ENCODE results near the gene NPR3. TPM values are rescaled to one million over a fixed set of nuclear protein-coding genes. Genes with fewer than 3 reads are reported as not detected.

NPR3 gene
- total and polyA plus RNA-seq, 2 experiments from 2014 or later = 0.07 to 0.15 TPM

GRCh38 chr5:32837211-32837610 lies 126.1 kb downstream of the NPR3 start:
- H4K20me1 ChIP-seq (replicated peaks; ENCODE audit: insufficient read depth) = no peaks in the 10 kb centered on the region
- no peak overlapping the region for H3K4me2 ChIP-seq
- Mint-ChIP-seq H3K9me3 (no peaks in the 10 kb centered on the region), H3K4me1 (no peaks in the 10 kb centered on the region), H3K27ac (no peak overlapping the region; the same call in 1 of the 2 replicates), H3K4me3 (no peak overlapping the region), H3K27me3 (ENCODE audit: insufficient read depth, low read depth, poor library complexity) (no peaks in the 10 kb centered on the region), H3K36me3 (ENCODE audit: low read depth) (no peaks in the 10 kb centered on the region)
- no peak overlapping the region for H2AFZ ChIP-seq
- no peak overlapping the region for H3K27ac ChIP-seq (ENCODE audit: low read depth)
- no peaks in the 10 kb centered on the region for H3K36me3 ChIP-seq (ENCODE audit: insufficient read depth)
- TF ChIP-seq ZNF114 (CRISPR knock-in tag; IDR thresholded peaks at IDR 0.05) (no peak), ZNF462 (CRISPR knock-in tag; IDR thresholded peaks at IDR 0.05) (no peak), REST (IDR thresholded peaks at IDR 0.05; ENCODE audit: unreplicated experiment) (no peak), NANOG (IDR thresholded peaks at IDR 0.05; ENCODE audit: borderline replicate concordance) (no peak), STAT1 (IDR thresholded peaks at IDR 0.05; ENCODE audit: unreplicated experiment) (no peak), EZH2 (IDR thresholded peaks at IDR 0.05; ENCODE audit: low read depth, unreplicated experiment) (no peak), ZNF331 (CRISPR knock-in tag; IDR thresholded peaks at IDR 0.05; ENCODE audit: low read depth) (no peak), EZH2phosphoT487 (IDR thresholded peaks at IDR 0.05; ENCODE audit: unreplicated experiment) (no peak), CREB1 (CRISPR knock-in tag; IDR thresholded peaks at IDR 0.05; ENCODE audit: low read depth) (no peak), POLR2AphosphoS5 (IDR thresholded peaks at IDR 0.05; ENCODE audit: low read depth) (no peak), JUNB (IDR thresholded peaks at IDR 0.05; ENCODE audit: unreplicated experiment) (no peak)
- TF ChIP-seq, protein P1, sequence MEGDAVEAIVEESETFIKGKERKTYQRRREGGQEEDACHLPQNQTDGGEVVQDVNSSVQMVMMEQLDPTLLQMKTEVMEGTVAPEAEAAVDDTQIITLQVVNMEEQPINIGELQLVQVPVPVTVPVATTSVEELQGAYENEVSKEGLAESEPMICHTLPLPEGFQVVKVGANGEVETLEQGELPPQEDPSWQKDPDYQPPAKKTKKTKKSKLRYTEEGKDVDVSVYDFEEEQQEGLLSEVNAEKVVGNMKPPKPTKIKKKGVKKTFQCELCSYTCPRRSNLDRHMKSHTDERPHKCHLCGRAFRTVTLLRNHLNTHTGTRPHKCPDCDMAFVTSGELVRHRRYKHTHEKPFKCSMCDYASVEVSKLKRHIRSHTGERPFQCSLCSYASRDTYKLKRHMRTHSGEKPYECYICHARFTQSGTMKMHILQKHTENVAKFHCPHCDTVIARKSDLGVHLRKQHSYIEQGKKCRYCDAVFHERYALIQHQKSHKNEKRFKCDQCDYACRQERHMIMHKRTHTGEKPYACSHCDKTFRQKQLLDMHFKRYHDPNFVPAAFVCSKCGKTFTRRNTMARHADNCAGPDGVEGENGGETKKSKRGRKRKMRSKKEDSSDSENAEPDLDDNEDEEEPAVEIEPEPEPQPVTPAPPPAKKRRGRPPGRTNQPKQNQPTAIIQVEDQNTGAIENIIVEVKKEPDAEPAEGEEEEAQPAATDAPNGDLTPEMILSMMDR (conservative IDR thresholded peaks at IDR 0.05; ENCODE audit: low read depth in 2 of 2) = no peak
- TF ChIP-seq, protein P2, sequence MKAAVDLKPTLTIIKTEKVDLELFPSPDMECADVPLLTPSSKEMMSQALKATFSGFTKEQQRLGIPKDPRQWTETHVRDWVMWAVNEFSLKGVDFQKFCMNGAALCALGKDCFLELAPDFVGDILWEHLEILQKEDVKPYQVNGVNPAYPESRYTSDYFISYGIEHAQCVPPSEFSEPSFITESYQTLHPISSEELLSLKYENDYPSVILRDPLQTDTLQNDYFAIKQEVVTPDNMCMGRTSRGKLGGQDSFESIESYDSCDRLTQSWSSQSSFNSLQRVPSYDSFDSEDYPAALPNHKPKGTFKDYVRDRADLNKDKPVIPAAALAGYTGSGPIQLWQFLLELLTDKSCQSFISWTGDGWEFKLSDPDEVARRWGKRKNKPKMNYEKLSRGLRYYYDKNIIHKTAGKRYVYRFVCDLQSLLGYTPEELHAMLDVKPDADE (IDR thresholded peaks at IDR 0.05) = no peak
- no peaks in the 10 kb centered on the region for H3F3A ChIP-seq (replicated peaks; ENCODE audit: low read depth)
- H3K79me2 ChIP-seq (replicated peaks; ENCODE audit: insufficient read depth) = no peaks in the 10 kb centered on the region
- no peak for ATAC-seq
- H3K27me3 ChIP-seq (ENCODE audit: insufficient read depth) = no peaks in the 10 kb centered on the region
- H3K4me3 ChIP-seq = no peak overlapping the region
- H3K9me2 ChIP-seq (ENCODE audit: insufficient read depth) = peaks cover 4% of the 10 kb centered on the region; the same call in 1 of the 2 replicates
- no peak for DNase-seq (ENCODE audit: low spot score)
- H3K4me1 ChIP-seq (ENCODE audit: insufficient read depth) = no peaks in the 10 kb centered on the region

All from GM23338 (cell line).